OCI-LY7 (cell line): ENCODE results near the gene PFKFB3. TPM values are rescaled to one million over a fixed set of nuclear protein-coding genes. Genes with fewer than 3 reads are reported as not detected.

ENCODE experiments used
- BruUV-seq: library from RNA; stranded (reverse); fragments of 400-500 nt; replicated peaks from 2 replicates; lab custom pipeline; 2021; lab: Mats Ljungman, UMichigan
- CTCF ChIA-PET: fragments of 300-600 bp; sonication (Branson Sonifier 250); formaldehyde crosslinking; loops from one replicate; lab custom pipeline; 2022; ENCODE audit warnings: antibody characterized with exemption; ENCODE audit not compliant: unreplicated experiment; lab: Charles Lee
- POLR2A ChIA-PET: fragments of 300-600 bp; sonication (Branson Sonifier 250); formaldehyde crosslinking; loops from one replicate; lab custom pipeline; 2022; ENCODE audit warnings: antibody characterized with exemption; lab: Charles Lee
- DNase-seq: peaks from one replicate; pipeline ENCODE4 v3.0.0-alpha.2; 2015; ENCODE audit warnings: low spot score
- H2AFZ ChIP-seq: fragments of 200-600 bp; sonication (generic), shearing (Covaris generic); 2 replicates; pipeline ENCODE4 v1.6.1; 2014; ENCODE audit warnings: mild to moderate bottlenecking, antibody characterized with exemption, low read length, moderate library complexity
- H3K27ac ChIP-seq: fragments of 200-600 bp; sonication (generic); 2 replicates; pipeline ENCODE4 v1.5.1; 2014; ENCODE audit warnings: mixed run types, low read depth, mild to moderate bottlenecking, moderate library complexity, low read length, inconsistent platforms; ENCODE audit not compliant: poor library complexity, severe bottlenecking
- H3K36me3 ChIP-seq: fragments of 200-600 bp; sonication (generic); 2 replicates; pipeline ENCODE4 v1.6.1; 2014; ENCODE audit warnings: mild to moderate bottlenecking, antibody characterized with exemption, low read length, moderate library complexity, mixed read lengths; ENCODE audit not compliant: insufficient read depth
- H3K4me1 ChIP-seq: fragments of 200-600 bp; sonication (generic); 2 replicates; pipeline ENCODE4 v1.5.1; 2014; ENCODE audit warnings: mild to moderate bottlenecking, low read length; ENCODE audit not compliant: insufficient read depth, poor library complexity, severe bottlenecking
- H3K4me2 ChIP-seq: fragments of 200-600 bp; sonication (generic); 2 replicates; pipeline ENCODE4 v1.6.1; 2014; ENCODE audit warnings: mild to moderate bottlenecking, low read length
- H3K4me3 ChIP-seq: fragments of 200-600 bp; sonication (generic); 2 replicates; pipeline ENCODE4 v1.5.1; 2014; ENCODE audit warnings: mild to moderate bottlenecking, low read depth, low read length; ENCODE audit not compliant: poor library complexity, severe bottlenecking
- H3K79me2 ChIP-seq: fragments of 200-600 bp; sonication (generic); 2 replicates; pipeline ENCODE4 v1.6.1; 2016; ENCODE audit warnings: low read depth, mild to moderate bottlenecking, low read length, moderate library complexity, mixed read lengths; ENCODE audit not compliant: insufficient read depth
- H3K9me2 ChIP-seq: fragments of 200-600 bp; sonication (generic); 2 replicates; pipeline ENCODE4 v1.6.1; 2016; ENCODE audit warnings: mild to moderate bottlenecking, low read length, mixed read lengths; ENCODE audit not compliant: insufficient read depth
- H3K9me3 ChIP-seq: fragments of 200-600 bp; sonication (generic); 2 replicates; pipeline ENCODE4 v1.6.1; 2014; ENCODE audit warnings: mild to moderate bottlenecking, mixed run types, low read length, mixed read lengths
- H4K20me1 ChIP-seq: fragments of 200-600 bp; sonication (generic); 2 replicates; pipeline ENCODE4 v1.6.1; 2014; ENCODE audit warnings: mild to moderate bottlenecking, antibody characterized with exemption, low read length, moderate library complexity, mixed read lengths; ENCODE audit not compliant: insufficient read depth
- EZH2phosphoT487 ChIP-seq: fragments of 200-600 bp; sonication (generic); IDR thresholded peaks from 2 replicates; pipeline ENCODE4 v1.6.1; 2018; ENCODE audit warnings: low read depth, borderline replicate concordance, mild to moderate bottlenecking, mixed run types, antibody characterized with exemption, low read length, moderate library complexity, mixed read lengths
- intact Hi-C: fragments of 100-400 bp; cut with micrococcal nuclease; formaldehyde crosslinking; loops from one replicate; pipeline ENCODE4 v1.10.0; 2022; ENCODE audit not compliant: unreplicated experiment
- total RNA-seq, 2 experiments: library from RNA; depleted of rRNA in 1 of 2; stranded (reverse); fragments of >200 nt in 1 of 2; shearing (Covaris generic) in 1 of 2; gene quantifications; 2 replicates each; pipeline ENCODE4 v1.2.3, GENCODE V29; 2014 to 2022
- TF ChIP-seq, protein P1 (sequence below): fragments of 200-600 bp; sonication (generic); conservative IDR thresholded peaks from 2 replicates; pipeline ENCODE4 v1.5.1; 2014; ENCODE audit warnings: mild to moderate bottlenecking, antibody characterized with exemption, low read length, moderate library complexity, mixed read lengths

PFKFB3 gene
- total RNA-seq, 2 experiments from 2014 or later = 33.7 to 50.7 TPM

DNA sequence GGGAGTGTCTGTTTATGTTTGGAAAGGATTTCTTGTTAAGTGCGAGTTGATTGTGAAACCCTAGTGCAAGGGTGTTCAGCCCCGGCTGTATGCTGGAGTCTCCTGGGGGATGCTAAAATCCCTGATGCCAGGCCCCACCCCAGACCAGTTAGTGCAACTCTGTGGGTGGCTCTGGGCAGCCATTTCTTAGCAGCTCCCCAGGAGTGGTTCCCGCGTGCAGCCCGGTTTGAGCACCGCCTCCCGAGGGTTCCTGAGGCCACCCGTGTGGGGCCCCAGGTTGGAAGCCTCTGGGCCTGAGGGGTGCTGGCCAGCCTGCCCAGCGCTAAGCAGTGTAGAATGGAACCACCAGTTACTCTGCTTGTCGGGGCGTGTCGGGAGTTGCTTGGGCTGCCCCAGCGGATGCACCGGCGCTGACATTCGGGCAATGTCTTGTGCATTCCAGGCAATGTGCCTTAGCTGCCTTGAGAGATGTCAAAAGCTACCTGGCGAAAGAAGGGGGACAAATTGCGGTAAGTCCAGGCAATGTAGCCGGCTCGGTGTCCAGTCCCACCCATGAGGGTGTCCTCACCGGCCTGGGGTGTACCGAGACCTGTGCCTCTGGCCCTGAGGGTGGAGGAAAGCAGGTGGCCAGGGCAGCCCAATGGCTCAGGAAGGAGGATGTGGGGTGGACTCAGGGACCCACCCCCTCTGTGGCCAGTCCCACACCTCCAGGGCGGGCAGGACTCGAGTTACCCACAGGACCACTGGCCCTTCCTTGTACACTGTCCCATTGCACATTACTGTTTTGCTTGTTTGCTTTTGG, 13.2 kb downstream of the PFKFB3 start:
- H3K4me2 ChIP-seq = no peak overlapping the region
- H3K79me2 ChIP-seq = peaks cover 26% of the 10 kb centered on the region
- no peaks in the 10 kb centered on the region for H3K4me1 ChIP-seq
- H2AFZ ChIP-seq = no peak overlapping the region
- no peaks in the 10 kb centered on the region for H3K9me3 ChIP-seq
- no peak for DNase-seq
- H3K4me3 ChIP-seq = no peak overlapping the region
- CTCF ChIA-PET = no interaction called here
- TF ChIP-seq EZH2phosphoT487 = no peak
- TF ChIP-seq, protein P1, sequence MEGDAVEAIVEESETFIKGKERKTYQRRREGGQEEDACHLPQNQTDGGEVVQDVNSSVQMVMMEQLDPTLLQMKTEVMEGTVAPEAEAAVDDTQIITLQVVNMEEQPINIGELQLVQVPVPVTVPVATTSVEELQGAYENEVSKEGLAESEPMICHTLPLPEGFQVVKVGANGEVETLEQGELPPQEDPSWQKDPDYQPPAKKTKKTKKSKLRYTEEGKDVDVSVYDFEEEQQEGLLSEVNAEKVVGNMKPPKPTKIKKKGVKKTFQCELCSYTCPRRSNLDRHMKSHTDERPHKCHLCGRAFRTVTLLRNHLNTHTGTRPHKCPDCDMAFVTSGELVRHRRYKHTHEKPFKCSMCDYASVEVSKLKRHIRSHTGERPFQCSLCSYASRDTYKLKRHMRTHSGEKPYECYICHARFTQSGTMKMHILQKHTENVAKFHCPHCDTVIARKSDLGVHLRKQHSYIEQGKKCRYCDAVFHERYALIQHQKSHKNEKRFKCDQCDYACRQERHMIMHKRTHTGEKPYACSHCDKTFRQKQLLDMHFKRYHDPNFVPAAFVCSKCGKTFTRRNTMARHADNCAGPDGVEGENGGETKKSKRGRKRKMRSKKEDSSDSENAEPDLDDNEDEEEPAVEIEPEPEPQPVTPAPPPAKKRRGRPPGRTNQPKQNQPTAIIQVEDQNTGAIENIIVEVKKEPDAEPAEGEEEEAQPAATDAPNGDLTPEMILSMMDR = no peak
- no TSS peak for BruUV-seq
- H3K27ac ChIP-seq = no peak overlapping the region
- POLR2A ChIA-PET = interaction anchor here (0.6 kb wide), 1 partner anchor 178 kb away, joined by 4 read pairs; no protein-coding TSS in a partner anchor
- no peaks in the 10 kb centered on the region for H3K9me2 ChIP-seq
- H4K20me1 ChIP-seq = peaks cover 6% of the 10 kb centered on the region; the same call in 1 of the 2 replicates
- intact Hi-C loops = no loop called here
- H3K36me3 ChIP-seq = peaks cover 98% of the 10 kb centered on the region

DNA sequence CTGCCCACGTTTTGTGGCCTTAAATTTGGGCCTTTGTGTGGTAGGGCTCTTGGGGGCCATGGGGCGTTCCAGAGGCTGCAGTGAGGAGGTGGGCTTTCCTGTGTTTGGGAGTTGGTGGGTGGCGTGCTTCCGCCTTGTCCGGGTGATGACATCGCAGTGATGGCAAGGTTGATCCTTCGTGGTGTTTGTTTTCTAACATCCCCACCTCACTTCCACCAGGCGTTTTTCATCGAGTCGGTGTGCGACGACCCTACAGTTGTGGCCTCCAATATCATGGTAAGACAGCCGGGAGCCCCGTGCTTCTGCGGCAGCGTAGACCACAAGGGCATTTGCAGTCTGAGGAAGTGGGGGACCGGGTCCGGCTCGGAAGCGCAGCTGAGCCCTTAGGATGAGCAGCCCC, 14.2 kb downstream of the PFKFB3 start:
- peaks cover 16% of the 10 kb centered on the region for H3K79me2 ChIP-seq
- H4K20me1 ChIP-seq = no peaks in the 10 kb centered on the region; the same call in 1 of the 2 replicates
- H3K9me2 ChIP-seq = no peaks in the 10 kb centered on the region
- CTCF ChIA-PET = no interaction called here
- no peak for DNase-seq
- H3K4me2 ChIP-seq = no peak overlapping the region
- no peaks in the 10 kb centered on the region for H3K9me3 ChIP-seq
- peaks cover 98% of the 10 kb centered on the region for H3K36me3 ChIP-seq
- H2AFZ ChIP-seq = no peak overlapping the region
- H3K27ac ChIP-seq = no peak overlapping the region
- intact Hi-C loops = no loop called here
- BruUV-seq = no TSS peak
- POLR2A ChIA-PET = no interaction called here
- TF ChIP-seq EZH2phosphoT487 = no peak
- TF ChIP-seq, protein P1 = no peak
- H3K4me3 ChIP-seq = no peak overlapping the region
- no peaks in the 10 kb centered on the region for H3K4me1 ChIP-seq

DNA sequence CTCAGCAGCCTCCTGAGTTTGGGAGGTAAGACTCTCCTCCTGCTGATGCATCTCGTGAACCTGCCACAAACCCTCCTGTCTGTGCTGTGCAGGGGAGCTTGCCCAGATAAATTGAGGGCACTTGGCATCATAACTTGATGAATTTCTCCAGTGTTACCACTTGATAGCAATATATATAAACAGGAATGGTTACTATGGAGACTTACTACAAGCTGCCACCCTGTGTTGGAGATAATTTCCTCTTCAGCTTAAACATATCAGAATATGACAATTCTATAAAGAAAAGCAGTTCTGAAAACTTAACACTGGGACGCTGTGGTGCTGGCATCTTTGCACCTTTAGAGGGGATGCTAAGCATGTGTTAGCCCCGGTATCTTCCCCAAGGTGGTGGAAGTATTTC, 14.9 kb downstream of the PFKFB3 start:
- ChIA-PET CTCF (no interaction called here), POLR2A (interaction anchor here (1.2 kb wide), 1 partner anchor 35 kb away, joined by 3 read pairs; no protein-coding TSS in a partner anchor)
- Histone ChIP-seq H2AFZ (no peak overlapping the region), H3K4me3 (no peak overlapping the region), H3K79me2 (peaks cover 9% of the 10 kb centered on the region), H4K20me1 (no peaks in the 10 kb centered on the region; the same call in 1 of the 2 replicates), H3K4me2 (no peak overlapping the region), H3K4me1 (no peaks in the 10 kb centered on the region), H3K27ac (no peak overlapping the region), H3K36me3 (peaks cover 99% of the 10 kb centered on the region), H3K9me3 (no peaks in the 10 kb centered on the region), H3K9me2 (no peaks in the 10 kb centered on the region)
- no TSS peak for BruUV-seq
- TF ChIP-seq, protein P1 = no peak
- no peak for TF ChIP-seq EZH2phosphoT487
- DNase-seq = no peak
- intact Hi-C loops = no loop called here
